Esophagus muscularis mucosa (tissue), 4 donors: Measurements from ENCODE around the gene NRXN2. TPM values are rescaled to one million over a fixed set of nuclear protein-coding genes. Genes with fewer than 3 reads are reported as not detected.

Experiments
- DNase-seq: peaks from one replicate; pipeline ENCODE4 v3.0.0-alpha.2; 2017; ENCODE audit errors: extremely low spot score
- H3K27ac ChIP-seq, 4 donors: fragments of 200-600 bp; sonication (generic); replicated peaks in 1 of 4; 1 replicate in 3 of 4; 2 replicates in 1 of 4; pipeline ENCODE4 v1.5.1; 2016 to 2019; ENCODE audit warnings: mild to moderate bottlenecking in 1 of 4
- H3K27me3 ChIP-seq, 4 donors: fragments of 200-600 bp; sonication (generic); one replicate each; pipeline versions ENCODE4 v1.5.1 to v1.6.0; 2016 to 2019
- H3K36me3 ChIP-seq, 4 donors: fragments of 200-600 bp; sonication (generic); one replicate each; pipeline ENCODE4 v1.5.1; 2016 to 2019
- H3K4me1 ChIP-seq, 4 donors: fragments of 200-600 bp; sonication (generic); one replicate each; pipeline ENCODE4 v1.5.1; 2016 to 2019
- H3K4me3 ChIP-seq, 4 donors: fragments of 200-600 bp; sonication (generic); 1 replicate in 2 of 4; 2 replicates in 2 of 4; pipeline ENCODE4 v1.5.1; 2016 to 2019; ENCODE audit warnings: mild to moderate bottlenecking in 4 of 4, moderate library complexity in 1 of 4
- H3K9me3 ChIP-seq, 4 donors: fragments of 200-600 bp; sonication (generic); 1 replicate in 3 of 4; 2 replicates in 1 of 4; pipeline ENCODE4 v1.5.1; 2016 to 2019
- EP300 ChIP-seq: sonication (generic); formaldehyde crosslinking; IDR thresholded peaks from one replicate; pipeline ENCODE4 v1.6.1; 2017; ENCODE audit warnings: antibody characterized with exemption
- POLR2A ChIP-seq: fragments of 450-650 bp; IDR thresholded peaks from one replicate; pipeline ENCODE4 v1.6.1; 2017; ENCODE audit warnings: antibody characterized with exemption, moderate library complexity, mild to moderate bottlenecking, low read depth
- POLR2AphosphoS5 ChIP-seq, 2 donors: sonication (generic); formaldehyde crosslinking; IDR thresholded peaks; one replicate each; pipeline ENCODE4 v1.6.1; 2017; ENCODE audit warnings: antibody characterized with exemption in 2 of 2
- WGBS: methylation state at CpG from one replicate; pipeline ENCODE4 v1.1.5; 2018; 5-methylcytosine and 5-hydroxymethylcytosine counted together
- intact Hi-C: fragments of 100-400 bp; cut with DNase I; formaldehyde crosslinking; loops from one replicate; pipeline ENCODE4 v1.15.1; 2023
- total RNA-seq, 4 donors: library from RNA; depleted of rRNA; stranded (reverse); fragments of >200 nt; gene quantifications; one replicate each; pipeline versions ENCODE4 v1.1.0 to v1.2.1, GENCODE V29; 2016
- TF ChIP-seq, protein P1 (sequence below), 3 experiments: fragments of 200-600 bp in 2 of 3; fragments of 450-650 bp in 1 of 3; sonication (generic) in 2 of 3; IDR thresholded peaks; one replicate each; pipeline ENCODE4 v1.5.1; 2017 to 2019; ENCODE audit warnings: antibody characterized with exemption in 3 of 3, mild to moderate bottlenecking in 2 of 3, moderate library complexity in 1 of 3

Gene NRXN2
- total RNA-seq, 4 donors from 2014 or later = 2.1 to 12.9 (median 4.3) TPM

DNA sequence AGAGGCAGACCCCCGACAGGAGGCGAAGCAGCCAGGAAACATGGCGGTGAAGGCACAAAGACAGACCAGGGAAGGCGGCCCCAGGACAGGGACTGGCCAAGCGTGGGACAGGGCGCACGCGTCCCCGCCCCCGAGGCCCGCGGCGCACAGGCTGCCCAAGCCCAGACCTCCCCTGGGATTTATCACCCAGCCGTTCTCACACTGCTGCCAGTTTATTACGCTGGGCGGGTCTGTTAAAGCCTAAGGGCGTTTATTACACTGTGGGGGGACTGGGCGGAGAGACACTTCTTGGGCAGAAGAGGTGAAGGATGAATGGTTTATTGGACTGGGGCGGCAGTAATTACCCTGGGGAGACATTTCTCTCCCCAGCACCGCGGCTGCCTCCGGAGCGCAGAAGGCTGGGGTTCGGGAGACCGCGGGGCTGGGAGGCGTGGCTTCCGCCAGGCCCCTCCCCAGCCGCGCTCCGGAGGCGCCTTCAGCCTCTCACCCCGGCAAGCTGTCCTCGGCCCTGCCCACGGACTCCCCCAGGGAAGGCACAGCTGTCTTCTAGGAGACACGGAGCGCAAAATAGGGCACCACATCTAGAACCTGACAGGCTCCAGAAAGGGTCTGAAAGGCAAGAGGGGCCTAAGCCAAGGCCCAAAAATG lies 84.9 kb downstream of the NRXN2 start:
- Histone ChIP-seq H3K27me3 (peaks cover 0 to 83% (median 16%) of the 10 kb centered on the region in 4 donors), H3K36me3 (no peaks in the 10 kb centered on the region), H3K9me3 (no peaks in the 10 kb centered on the region), H3K4me3 (peak overlapping the region in 3 of 4 donors; percentile 11 to 24 (median 16)), H3K27ac (no peak overlapping the region), H3K4me1 (peaks cover 0 to 24% (median 20%) of the 10 kb centered on the region in 4 donors)
- 49% methylated on average over 6 of the region's 37 CpGs for WGBS
- no peak for DNase-seq
- TF ChIP-seq EP300 (no peak), POLR2AphosphoS5 (IDR thresholded peaks at IDR 0.05) (no peak), POLR2A (no peak)
- TF ChIP-seq, protein P1, sequence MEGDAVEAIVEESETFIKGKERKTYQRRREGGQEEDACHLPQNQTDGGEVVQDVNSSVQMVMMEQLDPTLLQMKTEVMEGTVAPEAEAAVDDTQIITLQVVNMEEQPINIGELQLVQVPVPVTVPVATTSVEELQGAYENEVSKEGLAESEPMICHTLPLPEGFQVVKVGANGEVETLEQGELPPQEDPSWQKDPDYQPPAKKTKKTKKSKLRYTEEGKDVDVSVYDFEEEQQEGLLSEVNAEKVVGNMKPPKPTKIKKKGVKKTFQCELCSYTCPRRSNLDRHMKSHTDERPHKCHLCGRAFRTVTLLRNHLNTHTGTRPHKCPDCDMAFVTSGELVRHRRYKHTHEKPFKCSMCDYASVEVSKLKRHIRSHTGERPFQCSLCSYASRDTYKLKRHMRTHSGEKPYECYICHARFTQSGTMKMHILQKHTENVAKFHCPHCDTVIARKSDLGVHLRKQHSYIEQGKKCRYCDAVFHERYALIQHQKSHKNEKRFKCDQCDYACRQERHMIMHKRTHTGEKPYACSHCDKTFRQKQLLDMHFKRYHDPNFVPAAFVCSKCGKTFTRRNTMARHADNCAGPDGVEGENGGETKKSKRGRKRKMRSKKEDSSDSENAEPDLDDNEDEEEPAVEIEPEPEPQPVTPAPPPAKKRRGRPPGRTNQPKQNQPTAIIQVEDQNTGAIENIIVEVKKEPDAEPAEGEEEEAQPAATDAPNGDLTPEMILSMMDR (IDR thresholded peaks at IDR 0.05) = no peak
- intact Hi-C loops = no loop called here

DNA sequence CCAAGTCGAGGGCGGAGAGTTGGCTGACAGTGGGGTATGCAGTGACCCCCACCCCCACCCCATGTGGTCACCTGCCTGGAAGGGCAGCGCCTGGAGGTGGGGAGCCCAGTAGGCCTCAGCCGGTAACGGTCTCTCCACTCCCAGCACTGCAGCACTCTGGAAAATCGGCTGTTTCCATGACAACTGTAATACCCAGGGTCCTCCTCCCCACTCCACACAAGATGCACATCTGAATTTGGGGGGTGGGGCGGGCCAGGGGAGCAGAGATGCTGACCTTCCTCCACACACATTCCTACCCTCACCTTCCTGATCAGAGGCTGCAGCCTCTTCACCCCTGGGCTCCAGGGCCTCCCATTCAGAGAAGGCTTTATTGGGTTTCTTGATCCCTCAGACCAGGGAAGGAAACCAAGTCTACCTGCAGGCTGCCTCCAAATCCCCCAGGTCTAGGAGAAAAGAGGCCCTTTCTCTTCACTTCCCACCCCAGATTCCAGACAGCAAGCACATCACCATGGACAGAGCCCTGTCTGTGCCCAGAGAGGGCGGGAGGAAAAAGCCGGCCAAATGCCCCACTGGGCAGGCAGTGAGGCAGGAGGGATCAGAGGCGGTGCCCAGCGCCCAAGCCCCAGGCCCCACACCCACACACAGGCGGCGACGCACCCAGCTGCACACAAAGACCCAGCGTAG lies 85.5 kb downstream of the NRXN2 start:
- peaks cover 0 to 17% (median 14%) of the 10 kb centered on the region in 4 donors for H3K4me1 ChIP-seq
- H3K9me3 ChIP-seq = no peaks in the 10 kb centered on the region
- intact Hi-C loops = no loop called here
- peak overlapping the region in 3 of 4 donors; percentile 11 to 24 (median 16) for H3K4me3 ChIP-seq
- H3K27me3 ChIP-seq = peaks cover 0 to 77% (median 13%) of the 10 kb centered on the region in 4 donors
- TF ChIP-seq, protein P1 (IDR thresholded peaks at IDR 0.05) = no peak
- TF ChIP-seq POLR2AphosphoS5 (IDR thresholded peaks at IDR 0.05) (no peak), POLR2A (no peak), EP300 (no peak)
- H3K27ac ChIP-seq = no peak overlapping the region
- H3K36me3 ChIP-seq = no peaks in the 10 kb centered on the region
- 65% methylated on average over 11 of the region's 15 CpGs for WGBS
- no peak for DNase-seq

DNA sequence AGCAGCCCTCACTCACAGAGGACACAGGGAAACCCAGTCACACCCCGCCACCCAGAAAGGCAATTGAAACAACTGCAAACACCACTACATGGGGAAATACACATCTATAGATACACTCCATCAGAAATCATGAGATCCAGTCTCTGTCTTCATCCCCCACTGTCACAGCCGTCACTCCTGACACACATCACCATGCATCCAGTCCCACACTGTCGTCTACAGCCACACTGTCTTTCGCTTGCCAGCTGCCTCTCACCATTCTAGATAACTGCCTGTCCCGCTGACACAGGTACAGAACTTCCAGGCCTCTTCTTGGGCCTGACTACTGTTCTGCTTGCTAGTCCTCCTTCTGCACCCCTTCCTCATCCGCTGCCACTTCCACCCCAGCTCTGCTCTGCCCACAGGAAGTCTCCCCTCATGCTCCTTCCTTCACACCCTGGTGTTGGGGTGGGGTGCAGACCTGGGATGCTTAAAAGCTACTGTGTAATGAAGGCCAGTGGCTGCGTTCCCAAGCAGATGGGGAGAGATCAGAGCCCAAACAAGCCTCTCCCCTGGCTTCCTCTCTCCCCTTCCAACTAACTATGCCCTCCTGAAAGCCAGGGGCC lies 89.3 kb downstream of the NRXN2 start:
- Histone ChIP-seq H3K27ac (no peak overlapping the region), H3K9me3 (no peaks in the 10 kb centered on the region), H3K4me1 (peaks cover 0 to 27% (median 18%) of the 10 kb centered on the region in 4 donors), H3K36me3 (no peaks in the 10 kb centered on the region), H3K4me3 (no peak overlapping the region), H3K27me3 (peaks cover 0 to 46% (median 6%) of the 10 kb centered on the region in 4 donors)
- intact Hi-C loops = no loop called here
- 73% methylated on average over 7 of the region's 7 CpGs for WGBS
- DNase-seq = no peak
- no peak for TF ChIP-seq EP300

DNA sequence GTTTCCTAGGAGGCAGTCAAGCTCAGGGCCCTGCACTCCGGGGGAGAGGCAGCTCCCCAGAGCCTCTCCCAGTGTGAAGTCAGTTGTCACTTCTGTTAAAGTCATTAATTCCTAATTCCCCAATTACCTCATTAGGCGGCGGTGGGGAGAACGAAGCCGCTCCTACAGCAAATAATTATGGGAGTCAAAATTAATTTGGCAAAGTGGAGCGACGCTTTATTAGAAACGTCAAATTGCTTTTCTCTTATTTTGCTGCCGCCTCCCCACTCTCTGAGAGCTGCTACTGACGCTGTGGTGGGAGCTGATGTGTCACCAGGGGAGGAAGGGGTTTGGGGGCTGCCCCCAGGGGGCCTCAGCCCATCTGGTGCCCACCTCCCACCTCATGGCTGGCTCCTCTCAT lies 90.3 kb downstream of the NRXN2 start:
- Histone ChIP-seq H3K27ac (no peak overlapping the region), H3K4me1 (peaks cover 0 to 18% (median 10%) of the 10 kb centered on the region in 4 donors), H3K36me3 (no peaks in the 10 kb centered on the region), H3K27me3 (peaks cover 0 to 37% (median 3%) of the 10 kb centered on the region in 4 donors), H3K9me3 (no peaks in the 10 kb centered on the region), H3K4me3 (no peak overlapping the region)
- DNase-seq = no peak
- intact Hi-C loops = no loop called here
- 87% methylated on average over 10 of the region's 10 CpGs for WGBS
- TF ChIP-seq POLR2AphosphoS5 (IDR thresholded peaks at IDR 0.05) = no peak
- TF ChIP-seq EP300 = no peak
- no peak for TF ChIP-seq POLR2A
- TF ChIP-seq, protein P1 (IDR thresholded peaks at IDR 0.05) = no peak

DNA sequence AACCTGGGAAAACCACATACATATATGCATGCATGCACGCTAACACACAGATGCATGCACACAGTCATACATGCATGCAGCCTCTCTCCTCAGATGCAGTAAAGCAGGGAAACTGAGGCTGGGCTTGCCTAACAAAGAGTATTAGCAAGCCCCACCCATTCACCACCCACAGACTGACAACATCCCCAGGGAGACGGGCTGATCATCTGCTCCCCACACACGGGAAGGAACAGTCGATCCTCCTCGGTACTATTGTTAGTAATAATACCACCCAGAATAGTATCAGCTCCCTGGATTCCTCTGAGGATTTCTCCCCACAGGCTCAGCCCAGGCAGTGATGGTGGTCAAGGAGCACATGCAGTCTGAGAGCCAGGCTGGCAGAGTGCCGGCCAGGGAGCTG lies 90.8 kb downstream of the NRXN2 start:
- 71% methylated on average over 2 of the region's 6 CpGs for WGBS
- intact Hi-C loops = no loop called here
- Histone ChIP-seq H3K4me1 (peaks cover 0 to 14% (median 8%) of the 10 kb centered on the region in 4 donors), H3K9me3 (no peaks in the 10 kb centered on the region), H3K27me3 (peaks cover 0 to 32% (median 2%) of the 10 kb centered on the region in 4 donors), H3K4me3 (no peak overlapping the region), H3K27ac (no peak overlapping the region), H3K36me3 (no peaks in the 10 kb centered on the region)
- TF ChIP-seq EP300 (no peak), POLR2A (no peak), POLR2AphosphoS5 (IDR thresholded peaks at IDR 0.05) (no peak)
- TF ChIP-seq, protein P1 (IDR thresholded peaks at IDR 0.05) = no peak
- no peak for DNase-seq
